Left lobe of liver (tissue), 2 donors: ENCODE measurements around the gene PARN. TPM values are rescaled to one million over a fixed set of nuclear protein-coding genes. Genes with fewer than 3 reads are reported as not detected.

ENCODE experiments used
- ATAC-seq: fragments of 200-7000 bp; cut with Tn5 transposase; one replicate; pipeline ENCODE4 v1.9.1; 2020; ENCODE audit warnings: mild to moderate bottlenecking, moderate library complexity
- DNase-seq: peaks from one replicate; pipeline ENCODE4 v3.0.0-alpha.2; 2020; ENCODE audit warnings: low spot score
- total RNA-seq: library from RNA; stranded (reverse); gene quantifications from one replicate; pipeline ENCODE4 v1.2.1, GENCODE V29; 2021
- donor health status: DM: no; HTN: no; CAD: no; lungs with moderate emphysema.
- donor health status: DM: no; HTN: yes; CAD: no.

Gene PARN
- total RNA-seq, 1 donor from 2014 or later = 14.5 TPM

DNA sequence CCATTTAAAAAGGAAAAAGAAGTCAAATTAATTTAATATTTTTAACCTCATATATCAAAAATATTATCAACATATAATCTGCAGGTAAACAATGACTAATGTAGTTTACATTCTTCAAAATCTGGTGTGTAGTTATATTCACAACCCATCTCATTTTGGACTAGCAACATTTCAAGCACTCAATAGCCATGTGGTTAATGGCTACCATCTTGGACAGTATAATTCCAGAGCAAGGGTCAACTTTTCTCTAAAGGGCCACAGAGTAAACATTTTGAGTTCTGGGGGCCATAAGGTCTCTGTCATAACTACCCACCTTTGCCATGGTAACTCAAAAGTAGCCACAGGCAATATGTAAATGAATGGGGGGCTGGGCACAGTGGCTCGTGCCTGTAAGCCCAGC, 153.9 kb downstream of the PARN start:
- no peak for DNase-seq
- ATAC-seq = no peak

DNA sequence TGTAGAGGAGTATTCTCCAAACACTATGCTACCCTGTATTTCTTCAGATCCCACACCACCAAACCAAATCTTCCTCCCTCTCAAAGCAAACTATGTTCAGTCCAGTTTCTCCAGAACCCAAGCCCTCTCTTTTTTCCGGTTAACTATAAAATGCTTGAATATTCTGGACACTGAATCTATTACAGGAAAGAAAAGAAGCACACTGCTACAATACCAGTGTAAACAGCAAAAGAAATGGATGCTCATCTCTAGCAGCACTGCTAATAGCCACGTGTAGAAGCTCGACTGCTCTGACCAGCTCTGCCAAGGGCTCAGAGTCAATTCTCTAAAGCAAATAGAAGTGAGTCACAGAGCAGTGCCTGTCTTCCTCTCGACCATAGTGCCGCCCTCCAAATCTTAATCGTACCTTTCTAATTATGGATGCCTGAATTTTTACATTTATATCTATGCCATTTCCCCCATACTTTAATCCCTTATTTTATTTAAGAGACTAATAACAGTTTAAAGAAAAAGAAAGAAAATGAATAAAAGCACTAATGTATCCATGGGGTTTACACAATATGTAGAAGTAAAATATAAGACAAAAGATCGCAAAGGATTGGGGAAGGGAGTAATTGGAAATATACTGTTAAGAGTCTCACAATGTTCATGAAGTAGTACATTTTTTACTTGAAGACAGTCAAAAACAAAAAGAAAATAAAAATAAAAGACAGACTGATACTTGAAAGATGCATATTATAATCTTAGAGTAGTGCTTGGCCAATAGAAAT, 154.5 kb downstream of the PARN start:
- DNase-seq (no peak), ATAC-seq (peak; percentile 96)

DNA sequence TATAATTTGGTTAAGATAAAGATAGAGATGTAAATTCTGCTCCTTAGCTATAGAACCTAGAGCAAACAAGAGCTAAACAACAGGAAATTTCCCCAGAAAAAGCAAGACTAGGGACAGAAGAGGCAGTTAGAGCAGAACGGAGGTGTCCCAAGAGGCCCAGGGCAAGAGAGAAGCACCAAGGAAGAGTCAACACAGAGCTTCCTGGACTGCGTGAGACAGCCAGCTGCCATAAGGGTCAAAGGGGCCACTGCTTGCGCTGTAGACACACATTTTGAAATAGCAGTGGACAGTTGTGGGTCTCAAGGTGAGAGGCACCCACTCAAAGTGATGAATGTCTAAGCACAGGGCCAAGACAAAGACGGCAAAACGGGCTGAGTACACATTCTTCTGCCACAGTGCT, 156.6 kb downstream of the PARN start:
- ATAC-seq (peak; percentile 60), DNase-seq (no peak)

DNA sequence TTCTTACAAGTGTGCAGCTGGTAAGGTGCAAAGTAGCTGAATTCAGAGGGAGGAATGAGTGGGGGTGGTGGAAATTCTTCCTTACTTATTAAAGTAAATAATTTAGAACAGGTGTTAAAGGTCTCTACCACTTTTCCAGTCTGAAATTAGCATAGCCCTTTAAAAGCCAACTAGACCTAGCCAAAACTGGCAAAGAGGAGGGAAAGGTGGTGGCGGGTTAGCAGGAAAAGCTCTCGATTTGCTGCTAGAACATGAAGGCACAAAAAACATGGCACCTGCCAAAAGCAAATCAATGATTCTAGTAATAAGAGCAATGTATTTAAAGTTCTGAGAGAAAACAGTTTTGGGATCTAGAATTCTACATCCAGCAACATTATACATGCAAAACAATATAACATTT, 157.7 kb downstream of the PARN start:
- DNase-seq (no peak), ATAC-seq (peak; percentile 59)

DNA sequence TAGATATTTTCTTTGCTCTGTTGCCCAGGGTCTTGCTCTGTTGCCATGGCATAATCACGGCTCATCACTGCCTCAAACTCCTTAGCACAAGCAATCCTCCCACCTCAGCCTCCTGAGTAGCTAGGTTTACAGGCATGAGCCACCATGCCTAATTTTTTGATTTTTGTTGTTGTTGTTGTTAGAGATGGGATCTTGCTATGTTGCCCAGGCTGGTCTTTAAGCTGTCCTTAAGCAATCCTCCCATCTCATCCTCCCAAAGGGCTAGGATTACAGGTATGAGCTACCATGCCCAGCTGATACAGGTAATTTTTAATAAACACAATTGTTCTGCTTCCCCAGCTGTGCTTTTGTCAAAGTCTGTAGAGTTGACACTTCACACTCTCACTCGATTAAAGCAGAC, 159.3 kb downstream of the PARN start:
- DNase-seq = no peak
- no peak for ATAC-seq

DNA sequence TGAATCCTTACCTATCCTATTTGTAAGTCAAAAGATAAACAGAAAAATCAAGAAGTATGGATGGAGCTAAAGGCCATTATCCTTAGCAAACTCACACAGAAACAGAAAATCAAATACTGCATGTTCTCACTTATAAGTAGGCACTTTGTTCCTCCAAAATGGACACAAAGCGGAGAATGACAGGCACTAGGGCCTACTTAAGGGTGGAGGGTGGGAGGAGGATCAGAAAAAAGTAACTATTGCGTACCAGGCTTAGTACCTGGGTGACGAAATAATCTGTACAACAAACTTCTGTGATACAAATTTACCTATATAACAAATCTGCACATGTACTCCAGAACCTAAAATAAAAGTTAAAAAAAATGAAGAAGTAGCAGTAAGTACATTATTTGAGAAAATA, 164.3 kb downstream of the PARN start:
- ATAC-seq = no peak
- no peak for DNase-seq

DNA sequence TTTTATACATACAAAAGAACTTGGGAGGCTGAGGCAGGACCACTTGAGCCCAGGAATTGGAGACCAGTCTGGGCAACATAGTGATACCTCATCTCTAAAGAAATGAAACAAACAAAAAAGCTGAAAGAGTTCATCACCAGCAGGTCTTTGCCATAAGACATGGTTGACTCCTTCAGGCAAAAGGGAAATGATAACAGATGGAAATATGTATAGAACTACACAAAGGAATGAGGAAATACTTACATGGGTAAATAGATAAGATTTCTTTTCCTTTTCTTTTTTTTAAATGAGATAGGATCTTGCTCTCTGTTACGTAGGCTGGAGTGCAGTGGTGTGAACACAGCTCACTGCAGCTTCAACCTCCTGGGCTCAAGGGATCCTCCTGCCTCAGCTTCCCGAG, 165.3 kb downstream of the PARN start:
- no peak for ATAC-seq
- DNase-seq = no peak

DNA sequence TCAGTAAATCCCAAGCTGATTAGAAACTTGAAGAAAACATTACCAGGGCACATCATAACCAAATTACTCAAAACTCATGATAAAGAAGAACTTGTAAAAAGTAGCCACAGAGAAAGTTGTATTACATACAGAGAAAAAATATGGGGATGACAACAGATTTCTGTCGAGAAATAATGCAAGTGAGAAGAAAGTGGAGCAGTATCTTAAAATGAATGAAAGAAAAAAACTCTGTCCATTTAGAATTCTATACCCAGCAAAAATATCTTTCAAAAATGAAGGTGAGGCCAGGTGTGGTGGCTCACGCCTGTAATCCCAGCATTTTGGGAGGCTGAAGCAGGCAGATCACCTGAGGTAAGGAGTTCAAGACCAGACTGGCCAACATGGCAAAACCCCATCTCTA, 165.9 kb downstream of the PARN start:
- ATAC-seq (no peak), DNase-seq (no peak)

DNA sequence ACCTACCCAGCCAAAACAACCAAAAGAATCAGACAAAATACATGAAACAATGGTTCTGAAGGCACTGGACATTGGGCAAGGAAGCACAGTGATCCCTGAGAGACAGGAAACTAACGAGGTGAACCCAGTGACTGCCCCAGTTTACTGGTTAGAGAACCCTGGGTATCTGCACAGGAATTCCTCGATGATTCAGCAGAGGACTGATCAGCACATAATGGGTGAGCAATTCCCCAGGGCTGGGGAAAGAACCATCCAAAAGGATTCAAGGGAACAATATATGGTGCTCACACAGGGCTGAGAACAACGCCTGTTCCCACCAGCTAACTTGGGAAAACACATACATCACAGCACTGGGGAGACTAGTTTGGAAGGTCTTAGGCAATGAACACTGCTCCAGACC, 167.2 kb downstream of the PARN start:
- DNase-seq = no peak
- ATAC-seq = no peak

DNA sequence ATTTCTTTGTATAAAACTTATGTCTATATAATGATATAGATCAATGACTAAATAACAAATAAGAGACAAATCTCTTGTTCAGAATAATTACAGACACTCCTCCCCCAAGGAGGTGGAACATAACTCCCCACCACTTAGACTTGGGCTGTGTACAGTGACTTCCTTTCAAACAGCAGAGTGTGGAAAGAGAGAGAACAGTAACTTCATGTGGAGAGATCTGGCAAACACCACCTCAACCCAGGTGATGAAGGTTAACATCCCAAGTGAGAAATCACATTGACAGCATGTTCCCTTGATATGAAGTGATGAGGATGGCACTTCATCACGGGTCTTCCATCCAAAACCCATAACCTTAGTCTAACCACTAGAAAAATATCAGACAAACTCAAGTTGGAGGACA, 169.3 kb downstream of the PARN start:
- ATAC-seq (no peak), DNase-seq (no peak)

DNA sequence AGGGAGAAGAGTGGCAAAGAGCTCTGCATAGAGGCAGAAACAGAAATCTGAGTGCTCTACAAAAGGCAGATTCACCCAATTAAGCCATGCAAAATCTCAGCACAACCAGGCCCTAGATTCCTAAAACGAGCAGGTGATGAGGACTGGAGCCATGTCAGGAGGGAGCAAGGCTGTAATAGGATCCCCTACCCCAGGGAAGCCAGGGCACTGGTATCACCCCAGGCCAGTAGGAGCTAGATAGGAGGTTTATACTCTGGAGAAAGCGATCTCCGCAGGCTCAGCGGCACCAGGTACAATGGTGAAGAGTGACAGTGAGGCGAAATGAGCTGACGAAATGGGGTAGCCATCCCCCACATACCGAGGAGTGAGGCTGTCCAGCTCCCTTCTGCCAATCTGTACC, 171.5 kb downstream of the PARN start:
- no peak for ATAC-seq
- no peak for DNase-seq

DNA sequence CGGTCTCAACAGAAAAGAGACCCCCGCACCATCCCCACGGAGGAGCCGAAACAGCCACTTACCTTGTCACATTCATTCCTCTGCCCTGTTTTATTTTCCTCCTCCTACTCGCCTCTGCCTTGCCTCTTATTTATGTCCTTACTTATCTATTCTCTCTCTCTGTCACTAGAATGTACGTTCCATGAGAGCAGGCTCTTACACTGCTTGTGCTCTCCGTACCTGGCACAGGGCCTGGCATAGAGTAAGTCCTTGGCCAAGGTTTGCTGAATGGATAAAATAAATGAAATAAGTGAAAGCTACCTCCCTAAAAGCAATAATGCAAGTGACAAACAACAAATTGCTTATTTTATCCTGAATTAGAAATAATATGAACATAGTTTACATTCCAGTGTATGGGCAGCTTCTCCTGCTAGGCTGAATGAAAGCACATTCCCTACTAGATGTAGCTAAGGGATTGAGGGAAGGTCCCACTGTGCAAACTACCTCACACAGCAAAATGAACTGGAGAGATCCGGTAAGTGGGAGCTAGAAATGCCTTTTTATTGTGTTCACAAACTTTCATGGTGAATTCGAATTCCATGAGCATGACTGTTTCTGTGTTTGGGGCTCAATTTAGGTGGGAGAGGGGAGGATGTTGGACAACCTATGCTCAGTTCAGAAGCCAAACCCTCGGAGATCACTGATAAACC, 173.1 kb downstream of the PARN start:
- ATAC-seq = no peak

DNA sequence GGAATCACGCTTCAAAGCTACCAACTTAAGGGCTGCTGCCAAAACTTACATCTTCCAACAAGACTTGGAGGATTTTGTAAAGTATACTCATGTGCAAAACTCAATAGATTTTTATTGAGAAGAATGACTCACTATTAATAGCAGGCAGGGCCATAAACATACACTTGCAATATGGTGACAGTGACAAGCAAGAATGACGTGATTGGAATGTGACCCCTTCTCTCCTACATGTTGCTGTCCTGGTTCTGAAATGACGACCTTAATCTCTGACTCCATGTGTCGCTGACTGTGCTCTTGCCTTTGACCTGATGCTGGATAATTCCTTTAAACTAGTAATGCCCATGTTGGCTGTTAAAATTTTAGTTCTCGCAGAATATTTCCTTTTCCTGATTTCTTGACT, 174.5 kb downstream of the PARN start:
- no peak for ATAC-seq
- DNase-seq = no peak

More for the DNA sequence above, 173.1 kb downstream of the PARN start:
- DNase-seq = no peak

DNA sequence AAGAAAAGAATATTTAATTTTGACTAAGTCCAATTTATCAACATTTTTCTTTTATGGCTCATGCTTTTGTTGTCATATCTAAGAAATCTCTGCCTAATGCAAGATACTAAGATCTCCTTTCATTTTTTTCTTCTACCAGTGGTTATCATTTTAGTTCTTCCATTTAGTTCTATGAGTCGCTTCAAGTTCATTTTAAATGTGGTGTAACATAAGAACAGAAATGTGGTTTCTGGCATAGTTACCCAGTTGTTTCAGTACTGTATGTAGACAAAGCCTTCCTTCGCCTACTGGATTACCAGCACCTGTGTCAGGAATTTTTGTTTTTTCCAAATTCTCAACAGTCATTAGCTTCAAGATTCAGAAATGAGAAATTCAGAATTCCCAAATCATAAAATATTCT, 175.7 kb downstream of the PARN start:
- DNase-seq = no peak
- ATAC-seq = no peak

DNA sequence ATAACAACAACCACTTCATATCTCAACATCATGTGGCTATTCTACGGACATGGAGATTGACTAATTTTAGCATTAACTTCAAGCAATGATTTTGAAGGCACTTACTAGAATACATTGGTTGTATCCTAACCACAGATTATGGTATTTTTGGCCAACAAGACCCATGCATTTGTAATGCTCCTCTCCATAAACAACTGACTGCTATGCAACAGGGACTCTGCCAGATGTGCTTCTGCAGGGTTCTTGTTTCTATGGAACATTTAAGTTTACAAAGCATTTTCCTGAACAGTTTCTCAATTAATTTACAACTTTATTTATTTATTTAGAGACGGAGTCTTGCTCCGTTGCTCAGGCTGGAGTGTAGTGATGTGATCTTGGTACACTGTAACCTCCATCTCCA, 178.0 kb downstream of the PARN start:
- ATAC-seq (no peak), DNase-seq (no peak)

DNA sequence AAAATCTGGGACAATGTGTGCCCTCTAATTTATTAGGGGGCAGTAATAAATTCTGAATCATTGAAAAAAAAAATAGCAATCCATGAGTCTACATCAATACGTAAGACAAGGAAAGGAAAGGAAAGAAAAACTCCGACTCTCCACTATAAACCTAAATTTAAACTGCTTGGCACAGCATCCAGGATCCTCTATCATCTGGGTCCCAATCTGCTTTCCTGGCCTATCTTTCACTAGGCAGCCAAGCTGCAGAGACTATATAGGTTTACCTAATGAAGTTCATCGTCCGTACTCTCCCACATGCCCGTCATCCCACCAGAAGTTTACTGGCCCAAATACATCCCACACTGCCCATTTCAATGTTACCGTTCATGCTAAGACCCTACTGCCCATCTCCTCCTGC, 179.2 kb downstream of the PARN start:
- ATAC-seq (no peak), DNase-seq (no peak)

DNA sequence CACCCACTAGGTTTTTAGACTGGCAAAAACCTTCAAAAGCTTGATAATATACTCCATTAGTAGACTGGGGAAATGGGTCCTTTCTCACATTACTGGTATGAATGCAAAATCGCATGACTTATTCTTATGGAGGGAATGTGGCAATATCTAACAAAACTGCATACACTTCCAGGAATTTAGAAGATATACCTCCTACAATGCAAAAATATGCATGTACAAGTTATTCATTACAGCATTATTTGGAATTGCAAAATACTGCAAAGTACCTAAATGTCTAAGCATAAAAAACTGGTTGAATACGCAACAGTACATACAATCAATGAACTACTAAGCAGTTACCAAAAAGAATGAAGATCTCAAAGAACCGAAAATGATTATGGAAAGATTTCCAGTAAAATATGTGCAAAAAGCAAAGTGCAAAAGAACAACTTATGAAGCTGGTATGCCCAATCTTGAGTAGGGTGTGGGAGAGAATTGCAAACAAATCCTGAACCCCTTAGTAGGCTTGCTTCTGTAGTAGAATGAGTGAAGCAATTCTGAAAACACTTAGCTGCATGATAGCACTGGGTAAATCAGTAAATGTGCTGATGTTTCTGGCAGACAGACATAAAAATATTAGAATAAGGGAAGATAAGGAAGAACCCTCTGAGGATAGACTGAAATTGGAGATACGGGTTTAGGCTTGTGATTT, 180.1 kb downstream of the PARN start:
- DNase-seq (no peak), ATAC-seq (no peak)

DNA sequence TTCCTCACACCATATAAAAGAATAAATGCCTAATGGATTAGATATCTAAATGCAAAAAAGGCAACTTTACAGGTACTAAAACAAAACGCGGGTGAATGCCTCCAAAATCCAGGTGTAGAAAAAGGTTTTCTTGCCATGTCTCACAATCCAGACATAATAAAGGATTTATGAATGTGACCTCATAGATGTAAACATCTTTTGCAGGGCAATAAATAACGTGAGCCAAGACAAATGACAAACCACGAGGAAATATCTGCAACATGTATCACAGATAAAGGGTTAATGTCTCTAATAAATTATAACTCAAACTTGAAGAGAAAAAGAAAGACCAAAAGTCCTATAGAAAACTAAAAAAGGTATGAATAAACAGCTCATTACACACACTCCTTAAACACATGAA, 180.7 kb downstream of the PARN start:
- DNase-seq (no peak), ATAC-seq (no peak)

DNA sequence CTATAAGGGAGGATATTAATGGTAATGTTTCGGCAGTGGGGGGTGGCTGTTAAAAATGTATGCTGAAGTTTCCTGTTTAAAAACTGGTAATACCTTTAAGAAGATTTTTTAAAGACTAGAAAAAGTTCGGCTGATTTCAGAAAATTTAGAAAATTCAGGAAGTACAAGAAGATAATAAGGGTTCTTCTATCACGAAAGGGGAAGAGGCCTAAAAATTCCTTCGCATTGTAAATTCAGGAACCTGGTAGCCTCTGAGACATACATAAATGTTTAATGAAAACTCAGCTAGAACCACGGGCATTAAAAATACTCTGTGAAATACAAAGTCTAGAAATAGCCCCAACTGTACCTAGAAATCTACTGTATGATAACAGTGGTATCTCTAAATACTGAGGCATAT, 181.2 kb downstream of the PARN start:
- DNase-seq = no peak
- no peak for ATAC-seq

DNA sequence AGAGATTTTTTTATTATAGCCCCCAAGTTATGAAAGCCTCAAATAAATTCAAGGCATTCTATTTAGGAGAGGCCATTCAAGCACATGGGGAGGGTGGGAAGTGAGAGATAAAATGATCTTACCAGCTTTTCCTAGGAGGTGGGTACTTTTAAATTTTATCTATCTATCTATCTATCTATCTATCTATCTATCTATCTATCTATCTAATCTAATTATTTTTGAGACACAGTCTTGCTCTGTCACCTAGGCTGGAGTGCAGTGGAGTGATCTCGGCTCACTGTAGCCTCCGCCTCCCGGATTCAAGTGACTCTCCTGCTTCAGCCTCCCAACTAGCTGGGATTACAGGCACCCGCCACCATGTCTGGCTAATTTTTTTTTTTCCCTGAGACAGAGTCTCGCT, 182.3 kb downstream of the PARN start:
- DNase-seq = no peak
- no peak for ATAC-seq

DNA sequence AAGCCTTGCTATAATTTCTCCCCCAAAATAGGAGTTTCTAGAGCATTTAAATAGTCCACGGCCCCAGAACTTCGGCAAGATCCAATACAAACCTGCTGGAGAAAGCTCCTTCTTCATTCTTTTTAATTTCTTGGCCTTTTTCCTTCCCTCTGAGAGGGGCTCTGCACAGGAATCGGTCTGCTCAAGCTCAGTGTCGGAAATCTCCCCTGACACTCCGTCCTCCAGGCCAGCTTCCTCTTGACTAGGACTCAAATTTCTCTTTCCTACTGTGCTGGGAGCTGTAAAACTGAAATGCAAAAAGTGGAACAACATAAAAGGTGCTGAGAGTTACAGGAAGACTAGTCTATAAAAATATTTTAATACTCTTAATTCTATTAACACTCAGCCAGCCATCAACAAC, 183.3 kb downstream of the PARN start:
- ATAC-seq (no peak), DNase-seq (no peak)
